ENCODE measurements around the gene CBX2. TPM values are rescaled to one million over a fixed set of nuclear protein-coding genes. Genes with fewer than 3 reads are reported as not detected.

Gene CBX2
- total and polyA plus RNA-seq, 2 of the 4 experiments (the other 2 are of a cell fraction): 2.0 to 3.2 TPM

DNA sequence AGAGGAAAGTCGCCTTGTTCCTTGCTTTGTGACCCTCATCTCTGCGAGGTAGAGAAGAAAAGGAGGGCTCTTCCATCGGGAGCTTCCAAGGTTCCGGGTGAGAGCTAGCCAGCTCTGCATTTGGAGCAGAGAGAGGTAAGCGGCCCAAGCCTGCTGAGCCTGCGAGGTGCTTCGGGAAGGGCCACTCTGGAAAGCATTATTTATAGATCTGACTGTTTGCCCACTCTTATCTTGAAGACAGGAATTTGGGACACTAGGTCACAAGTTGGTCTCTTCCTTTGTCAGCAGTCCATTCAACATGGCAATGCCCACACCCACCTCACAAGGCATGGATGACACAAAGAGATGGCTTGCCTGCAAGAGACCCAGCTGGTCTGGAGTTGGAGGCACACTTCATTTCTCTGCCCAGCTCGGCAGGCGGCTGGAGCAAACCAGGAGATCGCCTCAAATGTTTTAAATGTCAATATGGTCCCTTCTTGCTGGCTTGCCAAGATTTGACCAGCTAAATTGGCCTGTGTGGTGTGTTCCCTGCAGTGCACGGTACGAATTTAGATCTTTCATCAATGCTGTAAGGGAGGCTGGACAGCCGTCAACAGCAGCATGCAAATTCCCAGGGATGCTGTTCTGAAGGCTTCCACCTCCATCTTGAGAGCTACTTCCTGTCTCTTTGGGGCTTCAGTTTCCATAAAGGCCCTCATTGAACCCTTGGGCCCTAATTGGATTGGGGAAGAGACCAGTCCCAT is 41.8 kb downstream of the CBX2 start:
- Histone ChIP-seq H2BK120ac (ENCODE audit: low read depth, low read length) (no peak overlapping the region), H4K20me1 (ENCODE audit: insufficient read depth, low read length) (no peaks in the 10 kb centered on the region; the same call in 1 of the 2 replicates), H4K8ac (ENCODE audit: low read depth in 2 of 2, low read length in 2 of 2) (no peak overlapping the region), H2BK15ac (ENCODE audit: low read depth, low read length) (no peak overlapping the region), H2BK5ac (ENCODE audit: low read depth, low read length, poor library complexity, severe bottlenecking) (no peak overlapping the region), H3K9ac (ENCODE audit: low read depth, low read length) (no peak overlapping the region), H3K36me3 (ENCODE audit: control insufficient read depth, insufficient read depth, low read length) (no peaks in the 10 kb centered on the region), H3K4me1 (ENCODE audit: control insufficient read depth, insufficient read depth, low read length) (no peaks in the 10 kb centered on the region; the same call in 1 of the 2 replicates), H3K23ac (ENCODE audit: low read depth, low read length) (no peak overlapping the region), H3K27ac (ENCODE audit: insufficient read depth, low read length) (no peak overlapping the region), H3K4me2 (ENCODE audit: low read depth, low read length) (no peak overlapping the region), H3K14ac (replicated peaks; ENCODE audit: low read depth, low read length) (no peak overlapping the region), H3K27me3 (ENCODE audit: control insufficient read depth, insufficient read depth, low read length) (peaks cover 62% of the 10 kb centered on the region), H3K9me1 (ENCODE audit: insufficient read depth, low read length) (no peaks in the 10 kb centered on the region), H3K4me3 (ENCODE audit: insufficient read depth, low read depth, low read length) (no peak overlapping the region), H4K5ac (ENCODE audit: low read depth, low read length) (no peak overlapping the region), H3K4ac (ENCODE audit: low read depth, low read length) (no peak overlapping the region), H3K18ac (ENCODE audit: low read depth, low read length) (no peak overlapping the region), H2AFZ (replicated peaks; ENCODE audit: low read length, poor library complexity) (no peak overlapping the region), H3K79me1 (ENCODE audit: low read depth in 1 of 2, low read length in 2 of 2) (no peaks in the 10 kb centered on the region), H2AK5ac (ENCODE audit: low read depth, low read length) (no peak overlapping the region), H2AK9ac (replicated peaks; ENCODE audit: low read depth, low read length, poor library complexity) (no peak overlapping the region), H3K9me3 (ENCODE audit: control insufficient read depth, insufficient read depth, low read length) (no peaks in the 10 kb centered on the region), H2BK20ac (ENCODE audit: low read depth, low read length) (no peak overlapping the region), H4K91ac (ENCODE audit: insufficient read depth, low read depth, low read length) (no peak overlapping the region), H3K56ac (ENCODE audit: extremely low read depth, insufficient read depth, low read length) (no peak overlapping the region)
- dilution Hi-C loops (cut with HindIII; ENCODE audit: low sequenced_read_pairs, unreplicated experiment) (no loop called here), intact Hi-C loops (cut with micrococcal nuclease) (no loop called here), in situ Hi-C loops (cut with MboI; ENCODE audit: low sequenced_read_pairs) (no loop called here)
- POLR2A ChIA-PET (ENCODE audit: unreplicated experiment): no interaction called here
- no TSS peak for BruUV-seq (replicated peaks)
- TF ChIP-seq POLR2A (IDR thresholded peaks at IDR 0.05; ENCODE audit: low read depth, low read length): no peak
- TF ChIP-seq, protein P1, sequence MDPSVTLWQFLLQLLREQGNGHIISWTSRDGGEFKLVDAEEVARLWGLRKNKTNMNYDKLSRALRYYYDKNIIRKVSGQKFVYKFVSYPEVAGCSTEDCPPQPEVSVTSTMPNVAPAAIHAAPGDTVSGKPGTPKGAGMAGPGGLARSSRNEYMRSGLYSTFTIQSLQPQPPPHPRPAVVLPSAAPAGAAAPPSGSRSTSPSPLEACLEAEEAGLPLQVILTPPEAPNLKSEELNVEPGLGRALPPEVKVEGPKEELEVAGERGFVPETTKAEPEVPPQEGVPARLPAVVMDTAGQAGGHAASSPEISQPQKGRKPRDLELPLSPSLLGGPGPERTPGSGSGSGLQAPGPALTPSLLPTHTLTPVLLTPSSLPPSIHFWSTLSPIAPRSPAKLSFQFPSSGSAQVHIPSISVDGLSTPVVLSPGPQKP (IDR thresholded peaks at IDR 0.05; ENCODE audit: borderline replicate concordance, low read depth, low read length): no peak
- no peak for TF ChIP-seq FOS (IDR thresholded peaks at IDR 0.05; ENCODE audit: low read depth, low read length)
- TF ChIP-seq CHD1 (IDR thresholded peaks at IDR 0.05; ENCODE audit: low read depth, low read length): no peak
- no peak for TF ChIP-seq RAD21 (IDR thresholded peaks at IDR 0.05; ENCODE audit: low read length)
- TF ChIP-seq MAZ (IDR thresholded peaks at IDR 0.05; ENCODE audit: borderline replicate concordance, low read depth, low read length): no peak
- no peak for TF ChIP-seq CEBPB (IDR thresholded peaks at IDR 0.05; ENCODE audit: low read depth, low read length)
- no peak for TF ChIP-seq RFX5 (IDR thresholded peaks at IDR 0.05; ENCODE audit: low read depth, low read length)
- TF ChIP-seq, protein P2, sequence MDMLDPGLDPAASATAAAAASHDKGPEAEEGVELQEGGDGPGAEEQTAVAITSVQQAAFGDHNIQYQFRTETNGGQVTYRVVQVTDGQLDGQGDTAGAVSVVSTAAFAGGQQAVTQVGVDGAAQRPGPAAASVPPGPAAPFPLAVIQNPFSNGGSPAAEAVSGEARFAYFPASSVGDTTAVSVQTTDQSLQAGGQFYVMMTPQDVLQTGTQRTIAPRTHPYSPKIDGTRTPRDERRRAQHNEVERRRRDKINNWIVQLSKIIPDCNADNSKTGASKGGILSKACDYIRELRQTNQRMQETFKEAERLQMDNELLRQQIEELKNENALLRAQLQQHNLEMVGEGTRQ (IDR thresholded peaks at IDR 0.05; ENCODE audit: low read depth, low read length): no peak
- TF ChIP-seq RCOR1 (IDR thresholded peaks at IDR 0.05; ENCODE audit: insufficient replicate concordance, low read length): no peak
- TF ChIP-seq NFE2L2 (IDR thresholded peaks at IDR 0.05; ENCODE audit: low read depth, low read length): no peak
- TF ChIP-seq MXI1 (IDR thresholded peaks at IDR 0.05; ENCODE audit: borderline replicate concordance, low read depth, low read length): no peak
- TF ChIP-seq, protein P3, sequence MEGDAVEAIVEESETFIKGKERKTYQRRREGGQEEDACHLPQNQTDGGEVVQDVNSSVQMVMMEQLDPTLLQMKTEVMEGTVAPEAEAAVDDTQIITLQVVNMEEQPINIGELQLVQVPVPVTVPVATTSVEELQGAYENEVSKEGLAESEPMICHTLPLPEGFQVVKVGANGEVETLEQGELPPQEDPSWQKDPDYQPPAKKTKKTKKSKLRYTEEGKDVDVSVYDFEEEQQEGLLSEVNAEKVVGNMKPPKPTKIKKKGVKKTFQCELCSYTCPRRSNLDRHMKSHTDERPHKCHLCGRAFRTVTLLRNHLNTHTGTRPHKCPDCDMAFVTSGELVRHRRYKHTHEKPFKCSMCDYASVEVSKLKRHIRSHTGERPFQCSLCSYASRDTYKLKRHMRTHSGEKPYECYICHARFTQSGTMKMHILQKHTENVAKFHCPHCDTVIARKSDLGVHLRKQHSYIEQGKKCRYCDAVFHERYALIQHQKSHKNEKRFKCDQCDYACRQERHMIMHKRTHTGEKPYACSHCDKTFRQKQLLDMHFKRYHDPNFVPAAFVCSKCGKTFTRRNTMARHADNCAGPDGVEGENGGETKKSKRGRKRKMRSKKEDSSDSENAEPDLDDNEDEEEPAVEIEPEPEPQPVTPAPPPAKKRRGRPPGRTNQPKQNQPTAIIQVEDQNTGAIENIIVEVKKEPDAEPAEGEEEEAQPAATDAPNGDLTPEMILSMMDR (conservative IDR thresholded peaks at IDR 0.05; ENCODE audit: low read depth, low read length): no peak
- no peak for TF ChIP-seq MAFK (IDR thresholded peaks at IDR 0.05; ENCODE audit: low read depth, low read length)
- no peak for TF ChIP-seq BHLHE40 (IDR thresholded peaks at IDR 0.05; ENCODE audit: low read depth, low read length)
- 60% methylated on average over 1 of the region's 13 CpGs; no CpG with 5 or more reads in 1 of the 2 experiments for WGBS, 2 experiments (ENCODE audit: extremely low coverage in 2 of 2, insufficient read length in 1 of 2)
- ATAC-seq (ENCODE audit: low read depth) (no peak), DNase-seq (no peak)
- CTCF ChIA-PET: interaction anchor here (1.0 to 1.3 kb wide), 2 partner anchors 16 to 17 kb away, joined by 3 read pairs; no protein-coding TSS in a partner anchor
